HG02798 (cell line): ENCODE measurements around the gene APOBR.
"Not testable (repeated sequence)": the region's sequence is repeated elsewhere in the genome, so short reads cannot be mapped to it uniquely, and the experiment has no call there.

Experiments used
- ATAC-seq: cut with Tn5 transposase; IDR thresholded peaks from one replicate; pipeline ENCODE4 v1.9.1; 2021; ENCODE audit warnings: mild to moderate bottlenecking; ENCODE audit not compliant: unreplicated experiment, poor library complexity

Gene APOBR

DNA sequence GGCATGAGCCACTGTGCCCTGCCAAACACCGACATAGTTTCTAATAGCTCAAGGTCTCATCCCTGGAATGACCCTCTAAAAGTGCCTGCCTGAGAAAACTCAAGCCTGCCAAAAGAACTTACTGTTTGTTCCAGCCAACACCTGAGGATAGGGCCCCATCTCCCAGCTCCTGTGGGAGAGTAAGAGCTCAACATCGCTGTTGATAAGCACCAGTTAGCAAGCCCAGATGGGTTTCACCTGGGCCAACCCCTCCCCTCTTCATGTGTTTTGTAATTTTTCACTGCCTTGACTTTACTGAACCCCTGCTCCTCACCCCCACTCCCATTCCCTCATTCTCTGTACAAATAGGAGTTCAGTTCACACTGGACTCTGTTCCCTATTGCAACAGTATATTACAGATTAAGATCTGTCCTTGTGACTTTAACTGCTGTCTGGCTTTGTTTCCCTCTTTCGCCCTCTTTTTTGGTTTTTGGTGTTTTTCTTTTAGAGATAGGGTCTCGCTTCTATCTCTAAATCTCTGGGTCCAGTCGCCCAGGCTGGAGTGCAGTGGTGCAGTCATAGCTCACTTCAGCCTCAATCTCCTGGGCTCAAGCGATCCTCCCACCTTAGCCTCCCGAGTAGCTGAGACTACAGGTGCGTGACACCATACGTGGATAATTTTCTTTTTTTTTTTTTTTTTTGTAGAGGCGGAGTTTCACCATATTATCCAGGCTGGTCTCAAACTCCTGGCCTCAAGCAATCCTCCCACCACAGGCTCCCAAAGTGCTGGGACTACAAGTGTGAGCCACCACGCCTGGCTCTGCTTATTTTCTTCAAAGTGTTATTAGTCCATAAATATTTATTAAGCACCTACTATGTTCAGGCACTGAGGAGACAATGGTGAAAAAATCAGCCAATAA, 32.0 kb downstream of the APOBR start:
- no peak for ATAC-seq

DNA sequence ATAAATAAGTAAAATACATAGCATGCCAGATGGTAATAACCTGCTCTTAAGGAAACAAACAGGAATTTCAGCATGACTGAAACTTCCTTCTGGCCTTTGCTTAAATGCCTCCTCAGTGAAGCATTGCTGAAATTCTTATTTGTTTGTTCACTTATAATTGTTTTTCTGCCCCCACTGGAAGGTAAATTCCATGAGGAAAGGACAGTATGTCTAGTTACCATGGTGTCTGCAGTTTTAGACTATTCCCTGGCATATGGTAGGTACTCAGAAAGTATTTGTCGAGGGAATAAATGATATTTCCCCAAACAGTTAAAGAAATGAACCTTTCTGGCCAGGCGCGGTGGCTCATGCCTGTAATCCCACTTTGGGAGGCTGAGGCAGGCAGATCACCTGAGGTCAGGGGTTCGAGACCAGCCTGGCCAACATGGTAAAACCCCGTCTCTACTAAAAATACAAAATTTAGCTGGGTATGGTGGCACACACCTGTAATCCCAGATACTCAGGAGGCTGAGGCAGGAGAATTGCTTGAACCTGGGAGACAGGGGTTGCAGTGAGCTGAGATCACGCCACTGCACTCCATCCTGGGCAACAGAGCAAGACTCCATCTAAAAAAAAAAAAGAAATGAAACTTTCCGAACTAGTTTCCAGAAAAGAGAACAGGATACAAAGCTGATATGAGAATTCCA, 32.8 kb downstream of the APOBR start:
- ATAC-seq: not testable (repeated sequence)

DNA sequence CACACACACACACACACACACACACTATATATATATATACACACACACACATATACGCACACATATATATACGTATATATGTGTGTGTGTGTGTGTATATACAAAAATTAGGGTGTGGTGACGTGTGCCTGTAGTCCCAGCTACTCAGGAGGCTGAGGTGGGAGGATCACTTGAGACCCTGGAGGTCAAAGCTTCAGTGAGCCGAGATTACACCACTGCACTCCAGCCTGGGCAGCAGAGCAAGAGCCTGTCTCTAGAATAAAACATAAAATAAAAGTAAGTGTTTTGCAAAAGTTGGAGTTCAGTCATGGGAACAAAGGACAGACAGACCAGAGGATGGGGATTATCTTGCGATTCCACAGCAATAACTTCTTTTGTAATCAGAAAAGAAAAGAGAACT, 33.5 kb downstream of the APOBR start:
- no peak for ATAC-seq

DNA sequence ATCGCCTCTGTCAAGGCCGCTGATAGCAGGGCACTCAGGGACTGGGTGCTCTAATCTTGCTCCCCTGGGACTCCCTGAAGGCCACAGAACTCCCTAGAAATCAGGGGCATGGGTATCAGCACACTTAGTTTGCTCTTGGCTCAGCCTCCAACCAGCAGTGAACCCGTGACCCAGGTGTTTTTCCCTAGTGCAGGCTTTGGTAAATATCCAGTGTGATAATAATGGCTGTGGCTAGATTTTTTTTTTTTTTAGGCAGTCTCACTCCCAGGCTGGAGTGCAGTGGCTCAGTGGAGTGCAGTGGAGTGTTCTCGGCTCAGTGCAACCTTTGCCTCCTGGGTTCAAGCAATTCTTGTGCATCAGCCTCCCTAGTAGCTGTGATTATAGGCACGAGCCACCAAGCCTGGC, 34.0 kb downstream of the APOBR start:
- ATAC-seq: no peak

DNA sequence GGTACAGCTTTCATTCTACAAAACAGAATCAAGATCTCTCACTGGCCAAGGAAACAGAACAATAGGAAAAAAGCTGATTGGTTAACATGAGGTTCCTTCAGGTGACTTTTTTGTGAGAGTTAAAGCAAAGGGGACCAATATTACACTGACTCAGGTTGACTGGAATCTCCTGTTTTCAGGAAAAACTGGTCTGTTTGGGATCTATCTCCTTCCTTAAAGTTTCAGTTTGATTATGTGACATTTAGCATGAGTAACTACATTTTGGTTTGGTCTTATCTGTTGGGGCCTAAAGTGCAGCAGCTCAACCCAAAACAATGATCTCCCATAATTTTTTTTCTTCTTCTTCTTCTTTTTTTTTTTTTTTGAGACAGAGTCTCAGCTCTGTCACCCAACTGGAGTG, 34.7 kb downstream of the APOBR start:
- ATAC-seq: no peak

DNA sequence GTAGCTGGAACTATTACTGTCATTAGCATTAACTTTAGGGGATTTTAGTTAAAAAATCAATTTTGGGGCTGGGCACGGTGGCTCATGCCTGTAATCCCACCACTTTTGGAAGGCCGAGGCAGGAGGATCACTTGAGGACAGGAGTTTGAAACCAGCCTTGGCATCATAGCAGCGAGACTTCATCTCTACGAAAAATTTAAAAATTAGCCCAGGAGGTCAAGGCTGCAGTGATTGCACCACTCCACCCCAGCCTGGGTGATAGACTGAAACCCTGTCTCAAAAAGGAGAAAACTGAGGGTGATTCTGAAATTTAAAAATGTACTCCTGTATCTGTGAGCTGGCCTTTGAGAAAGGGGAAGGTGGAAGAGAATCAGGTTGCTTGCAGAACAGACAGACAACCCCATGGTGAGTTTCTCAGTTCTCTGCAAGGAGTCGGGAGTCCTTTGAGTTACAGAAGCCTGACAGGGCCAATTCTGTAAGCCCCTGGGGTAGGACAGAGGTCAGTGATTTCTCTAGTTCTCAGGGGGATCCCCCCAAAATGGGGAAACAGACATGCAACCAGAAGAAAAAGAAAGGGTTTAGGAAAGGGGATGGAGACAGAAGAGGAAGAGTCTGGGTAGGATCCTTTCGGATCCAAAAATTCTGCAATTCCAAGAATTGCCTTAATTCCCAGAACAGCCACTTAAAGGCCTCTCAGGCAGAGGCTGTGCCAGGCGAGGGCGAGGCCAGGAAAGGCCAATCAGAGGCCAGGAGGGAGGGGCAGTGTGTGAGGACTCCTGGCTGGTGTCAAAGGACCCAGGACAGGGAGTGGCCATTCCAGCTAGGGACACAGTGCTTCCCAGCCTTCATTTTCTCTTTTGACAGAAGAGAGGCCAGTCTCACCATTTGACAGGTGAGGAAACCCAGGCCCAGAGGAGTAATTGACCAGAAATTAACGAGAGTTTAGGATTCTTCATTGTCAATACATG, 37.6 kb downstream of the APOBR start:
- ATAC-seq: no peak

DNA sequence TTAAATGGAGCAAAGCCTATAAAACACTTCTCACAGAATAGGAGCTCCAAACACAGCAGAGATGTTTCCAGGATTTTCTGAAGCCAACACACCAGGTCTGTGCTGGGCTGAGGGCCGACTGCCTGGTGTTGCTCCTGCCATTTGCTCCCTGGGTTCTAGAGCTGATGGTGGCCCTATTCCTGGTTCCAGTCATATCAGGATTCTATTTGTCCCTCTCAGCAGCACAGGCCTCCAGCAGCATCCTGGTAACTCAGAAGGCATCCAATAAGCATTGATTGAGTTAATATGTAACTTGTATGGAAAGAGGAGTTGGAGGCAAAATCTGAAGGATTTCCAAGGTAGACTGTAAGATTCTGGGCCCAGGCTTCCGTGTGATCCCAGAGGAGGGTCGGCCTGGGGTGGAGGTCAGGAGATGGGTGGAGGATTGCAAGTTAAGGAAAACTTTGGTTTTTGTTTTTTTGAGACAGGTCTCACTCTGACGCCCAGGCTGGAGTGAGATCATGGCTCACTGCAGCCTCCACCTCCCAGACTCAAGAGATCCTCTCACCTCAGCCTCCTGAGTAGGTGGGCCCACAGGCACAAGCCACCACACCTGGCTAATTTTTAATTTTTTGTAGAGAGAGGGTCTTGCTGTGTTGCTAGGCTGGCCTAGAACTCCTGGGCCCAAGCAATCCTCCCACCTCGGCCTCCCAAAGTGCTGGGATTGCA, 38.7 kb downstream of the APOBR start:
- ATAC-seq: no peak

DNA sequence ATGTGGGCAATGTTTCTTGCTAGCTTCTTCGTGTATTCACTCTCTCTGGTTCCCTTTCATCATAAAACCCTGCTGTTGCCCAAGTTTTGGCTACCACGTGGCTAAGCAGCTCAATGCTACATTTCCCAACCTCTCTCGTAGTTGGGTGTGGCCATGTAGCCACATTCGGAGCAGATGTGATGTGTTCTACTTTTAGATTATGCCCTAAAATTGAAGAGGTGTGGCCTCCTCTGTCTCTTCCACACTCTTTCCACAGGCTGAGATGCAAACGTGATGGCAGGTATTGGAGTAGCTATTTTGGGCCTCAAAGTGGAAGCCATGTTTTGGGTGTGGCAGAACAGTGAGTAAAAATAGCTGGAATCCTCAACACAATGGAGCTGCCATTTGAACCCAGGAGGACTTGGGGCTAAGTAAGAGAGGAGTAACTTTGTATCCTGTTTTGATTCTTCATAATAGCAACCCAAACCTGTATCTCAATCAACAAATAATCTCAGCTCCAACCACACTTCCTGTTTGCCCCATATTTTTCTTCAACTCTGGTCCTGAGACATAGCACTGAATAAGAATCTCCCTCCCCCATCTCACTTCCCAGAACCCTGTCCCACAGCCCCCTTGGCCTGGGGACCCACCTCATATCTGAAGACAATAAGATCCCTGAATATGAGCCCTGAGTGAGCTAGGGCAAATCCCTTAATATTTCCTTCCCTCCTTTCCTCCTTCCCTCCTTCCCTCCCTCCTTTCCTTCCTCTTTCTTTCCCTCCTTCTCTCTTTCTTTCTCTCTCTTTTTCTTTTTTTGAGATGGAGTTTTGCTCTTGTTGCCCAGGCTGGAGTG, 40.3 kb downstream of the APOBR start:
- ATAC-seq: no peak

DNA sequence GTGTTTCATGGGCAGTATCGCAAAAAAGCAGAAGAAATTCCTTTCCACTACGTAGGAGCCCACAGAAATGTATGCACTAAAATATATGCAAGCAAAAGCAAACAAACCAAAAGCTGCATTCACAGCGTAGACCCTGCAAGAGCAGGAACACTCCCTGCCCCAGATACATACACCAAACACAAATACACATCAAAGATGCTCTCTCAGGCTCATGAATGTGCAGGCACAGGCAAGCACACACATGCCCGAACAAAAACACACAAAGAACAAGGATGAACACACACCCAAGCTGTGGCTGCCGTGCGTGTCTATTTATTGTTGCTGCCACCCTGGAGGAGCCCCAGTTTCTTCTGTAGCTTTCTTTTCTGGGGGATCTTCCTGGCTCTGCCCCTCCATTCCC, 42.6 kb downstream of the APOBR start:
- ATAC-seq: no peak

DNA sequence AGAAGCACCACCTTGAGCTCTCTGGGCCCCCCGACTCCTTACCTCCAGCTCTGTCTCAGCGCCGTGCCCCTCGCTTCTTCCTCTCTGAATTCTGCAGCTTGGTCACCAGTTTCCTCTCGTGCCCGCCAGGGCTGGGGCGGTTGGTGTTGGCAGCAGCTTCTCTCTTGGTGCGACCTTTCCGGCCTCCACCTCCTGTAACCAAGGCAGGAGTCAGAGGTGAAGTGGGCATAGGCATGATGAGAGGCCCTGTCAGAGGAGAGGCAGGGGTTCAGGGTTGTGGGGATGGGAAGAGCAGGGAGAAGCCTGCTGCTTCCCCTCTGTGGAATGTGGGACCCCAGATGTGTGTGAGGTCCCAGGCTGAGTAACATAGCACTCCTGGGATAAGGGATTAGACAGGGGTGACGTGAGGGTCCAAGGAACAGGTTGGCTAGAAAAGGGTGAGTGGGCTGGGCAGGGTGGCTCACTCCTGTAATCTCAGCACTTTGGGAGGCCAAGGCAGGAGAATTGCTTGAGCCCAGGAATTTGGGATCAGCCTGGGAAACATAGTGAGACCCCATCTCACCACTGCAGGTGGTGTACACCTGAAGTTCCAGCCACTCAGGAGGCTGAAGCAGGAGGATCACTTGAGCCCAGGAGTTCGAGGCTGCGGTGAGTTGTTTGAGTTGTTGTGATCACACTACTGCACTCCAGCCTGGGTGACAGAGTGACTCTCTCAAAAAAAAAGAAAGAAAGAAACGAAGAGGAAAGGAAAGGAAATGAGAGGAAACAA, 43.7 kb downstream of the APOBR start:
- no peak for ATAC-seq

DNA sequence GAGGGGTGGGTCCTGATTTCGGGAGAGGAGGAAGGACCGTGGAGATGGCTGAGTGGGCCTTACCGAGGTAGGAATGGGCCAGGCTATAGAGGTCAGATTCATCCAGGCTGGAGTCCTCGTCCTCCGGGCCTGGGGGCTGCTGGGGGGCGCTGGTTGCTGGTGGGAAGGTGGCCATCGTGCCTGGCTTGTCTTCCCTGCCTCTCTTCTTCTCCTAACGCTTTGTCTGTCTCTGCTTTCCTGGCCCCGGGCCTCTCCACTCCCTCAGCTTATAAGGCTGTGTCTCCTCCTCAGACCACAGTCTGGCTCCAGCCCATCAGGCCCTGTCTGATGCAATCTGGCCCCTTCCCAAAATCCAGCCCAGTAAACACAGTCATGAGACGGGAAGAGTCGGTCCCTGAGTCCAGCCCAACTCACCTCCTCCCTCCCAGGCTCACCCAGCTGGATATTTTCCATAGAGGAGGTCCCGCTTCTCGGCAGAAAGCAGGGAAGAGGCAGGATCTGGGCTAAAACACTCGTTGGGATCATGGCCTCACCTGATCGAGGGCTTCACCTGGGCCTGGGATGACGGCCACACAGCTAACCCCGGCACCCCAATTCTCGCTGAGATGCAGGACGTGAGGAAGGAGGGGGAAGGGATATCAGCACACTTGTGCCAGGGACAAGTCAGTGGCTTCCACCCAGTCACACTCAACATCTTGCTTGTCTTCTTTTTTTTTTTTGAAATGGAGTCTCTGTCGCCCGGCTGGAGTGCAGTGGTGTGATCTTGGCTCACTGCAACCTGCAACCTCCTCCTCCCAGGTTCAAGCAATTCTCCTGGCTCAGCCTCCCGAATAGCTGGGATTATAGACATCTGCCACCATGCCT, 44.5 kb downstream of the APOBR start, which contains the start of gene NUPR1:
NUPR1 (minus strand) TSS at position 242 of the 864 bp plus-strand sequence; CDS start at position 175, 67 bp downstream.
- no peak for ATAC-seq

DNA sequence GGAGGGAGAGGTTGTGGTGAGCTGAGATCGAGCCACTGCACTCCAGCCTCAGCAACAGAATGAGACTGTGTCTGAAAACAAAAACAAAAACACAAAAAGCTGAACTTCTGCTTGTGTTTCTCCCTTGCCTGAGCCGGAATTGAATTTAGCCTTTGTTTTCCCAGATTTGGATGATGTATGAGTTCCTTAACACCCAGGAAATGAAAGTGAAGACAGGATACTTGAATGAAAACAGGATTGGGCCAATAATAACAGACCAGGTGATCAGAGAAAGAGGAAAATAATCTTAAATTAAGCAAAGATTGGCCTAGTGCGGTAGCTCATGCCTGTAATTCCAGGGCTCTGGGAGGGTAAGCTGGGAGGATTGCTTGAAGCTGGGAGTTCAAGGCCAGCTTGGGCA, 45.9 kb downstream of the APOBR start:
- ATAC-seq: no peak

DNA sequence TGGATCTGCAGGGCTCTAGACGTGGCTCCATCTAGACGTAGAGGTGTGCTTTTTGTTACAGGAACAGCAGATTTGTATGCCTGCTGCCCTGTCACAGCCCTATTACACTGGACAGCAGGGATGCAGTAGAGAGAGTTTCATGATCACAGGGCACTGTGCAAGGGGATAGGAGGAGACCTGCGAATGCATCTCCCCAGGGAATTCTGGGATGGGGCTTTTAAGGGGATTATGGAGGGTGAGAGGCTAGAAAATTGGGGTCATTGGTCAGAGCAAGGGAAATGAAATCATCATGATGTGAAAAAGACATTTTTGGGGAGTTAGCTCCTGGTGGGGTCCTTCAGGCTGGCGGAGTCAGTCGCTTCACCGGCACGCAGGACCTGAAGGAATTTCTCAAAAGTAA, 48.2 kb downstream of the APOBR start:
- ATAC-seq: no peak

DNA sequence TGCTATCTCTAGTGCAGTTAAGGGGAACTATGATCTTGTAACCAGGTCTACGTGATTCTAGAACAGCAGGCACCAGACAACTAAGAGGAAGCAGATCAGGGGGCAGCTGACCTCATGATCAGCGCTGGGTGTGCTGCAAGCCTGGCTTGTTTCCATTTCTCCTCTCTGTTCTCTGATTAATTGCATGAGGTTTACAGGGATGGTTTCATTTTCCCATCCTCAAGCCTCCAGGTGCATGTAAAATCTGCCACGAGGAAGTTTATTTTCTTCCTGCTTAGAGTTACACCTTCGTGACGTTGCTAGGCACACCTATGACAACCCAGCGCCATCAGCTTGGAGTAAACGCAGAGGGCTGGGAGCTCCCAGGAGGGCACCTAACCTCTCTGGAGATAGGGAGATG, 48.6 kb downstream of the APOBR start:
- ATAC-seq: no peak

DNA sequence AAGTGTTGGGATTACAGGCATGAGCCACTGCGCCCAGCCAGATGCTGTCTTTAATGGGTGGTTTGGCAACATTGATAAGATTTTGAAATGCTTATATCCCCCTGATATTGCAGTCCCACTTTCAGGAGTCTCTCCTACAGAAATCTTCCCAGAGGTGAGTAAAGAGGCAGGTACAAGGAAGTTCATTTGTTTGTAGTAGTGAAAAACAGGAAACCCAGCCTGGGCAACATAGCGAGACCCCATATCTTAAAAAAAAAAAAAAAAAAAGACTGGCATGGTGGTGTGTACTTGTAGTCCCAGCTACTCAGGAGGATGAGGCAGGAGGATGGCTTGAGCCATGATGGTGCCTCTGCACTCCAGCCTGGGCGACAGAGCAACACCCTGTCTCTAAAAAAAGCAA, 50.6 kb downstream of the APOBR start:
- no peak for ATAC-seq

DNA sequence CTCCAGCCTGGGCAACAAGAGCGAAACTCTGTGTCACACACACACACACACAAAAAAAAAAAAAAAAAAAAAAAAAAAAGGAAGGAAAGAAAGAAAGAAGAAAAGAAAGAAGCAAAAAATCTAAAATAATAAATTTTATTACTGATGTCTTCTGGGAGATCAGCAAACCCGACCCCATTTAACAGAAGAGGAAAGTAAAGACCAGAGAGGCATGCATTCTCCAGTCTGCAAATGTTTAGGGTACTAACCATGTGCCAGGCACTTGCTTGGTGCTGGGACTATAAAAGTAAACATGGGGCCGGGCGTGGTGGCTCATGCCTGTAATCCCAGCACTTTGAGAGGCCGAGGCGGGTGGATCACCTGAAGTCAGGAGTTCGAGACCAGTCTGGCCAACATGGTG, 51.5 kb downstream of the APOBR start:
- ATAC-seq: not testable (repeated sequence)

DNA sequence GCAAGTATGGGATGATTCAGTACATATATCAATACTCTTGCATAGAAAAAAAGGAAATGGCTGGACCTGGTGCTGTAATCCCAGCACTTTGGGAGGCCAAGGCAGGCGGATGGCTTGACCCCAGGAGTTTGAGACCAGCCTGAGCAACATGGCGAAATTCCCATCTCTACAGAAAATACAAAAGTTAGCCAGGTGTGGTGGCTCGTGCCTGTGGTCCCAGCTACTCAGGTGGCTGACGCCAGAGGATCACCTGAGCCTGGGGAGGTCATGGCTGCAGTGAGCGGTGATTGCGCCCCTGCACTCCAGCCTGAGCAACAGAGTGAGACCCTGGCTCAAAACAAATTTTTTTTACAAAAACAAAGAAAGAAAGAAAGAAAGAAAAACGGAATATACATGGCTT, 52.2 kb downstream of the APOBR start:
- ATAC-seq: no peak
